ENCODE results near the gene MYO9A. TPM values are rescaled to one million over a fixed set of nuclear protein-coding genes. Genes with fewer than 3 reads are reported as not detected.
"Not testable (repeated sequence)": the region's sequence is repeated elsewhere in the genome, so short reads cannot be mapped to it uniquely, and the experiment has no call there.

The MYO9A gene
- total RNA-seq, 1 donor from 2014 or later, result 44.9 TPM

DNA sequence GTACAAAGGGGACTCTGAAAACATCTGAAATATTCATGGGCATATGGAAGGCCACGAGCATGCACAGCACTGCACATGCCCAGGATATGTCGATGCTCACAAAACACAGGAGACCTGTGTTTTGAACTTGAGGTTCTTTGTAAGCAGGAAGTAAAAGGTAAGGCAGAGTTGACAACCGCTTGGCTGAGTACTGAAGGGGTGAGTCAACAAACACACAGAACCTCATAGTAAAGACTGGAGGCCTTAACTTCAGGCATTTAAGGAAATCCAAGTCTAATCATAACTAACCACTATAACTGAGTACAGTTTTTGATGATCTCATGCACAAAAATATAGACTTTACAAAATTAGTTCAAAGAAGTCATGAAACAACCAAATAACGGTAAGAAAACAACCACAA lies 80.6 kb downstream of the MYO9A start:
- no peak for DNase-seq

DNA sequence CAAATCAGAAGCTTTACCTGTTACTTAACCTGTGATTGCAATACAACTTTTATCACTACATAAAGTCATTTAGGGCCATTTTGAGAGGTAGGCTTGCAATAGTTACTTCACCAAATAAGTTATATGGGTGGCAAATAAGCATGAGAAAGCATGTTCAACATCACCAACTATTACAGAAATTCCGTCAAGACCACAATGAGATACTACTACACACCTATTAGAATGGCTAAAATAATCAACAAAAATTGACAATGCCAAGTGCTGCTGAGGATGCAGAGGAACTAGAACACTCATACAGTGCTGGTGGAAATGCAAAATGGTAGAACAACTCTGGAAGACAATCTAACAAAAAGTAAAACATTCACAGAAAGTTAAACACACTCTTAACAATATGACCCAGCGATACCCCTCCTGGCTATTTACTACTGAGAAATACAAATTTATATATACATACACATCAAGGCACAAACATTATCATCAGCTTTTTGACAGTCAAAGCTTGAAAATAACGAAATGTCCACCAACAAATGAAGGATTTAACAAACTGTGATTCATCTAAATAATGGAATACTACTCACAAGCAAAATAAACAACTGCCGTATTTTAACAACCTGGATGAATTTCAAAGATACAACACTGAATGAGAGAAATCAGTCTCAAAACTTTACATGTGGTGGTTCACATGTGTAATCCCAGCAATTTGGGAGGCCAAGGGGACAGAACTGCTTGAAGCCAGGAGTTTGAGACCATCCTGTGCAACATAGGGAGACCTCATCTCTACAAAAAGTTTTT lies 82.9 kb downstream of the MYO9A start:
- no peak for DNase-seq

DNA sequence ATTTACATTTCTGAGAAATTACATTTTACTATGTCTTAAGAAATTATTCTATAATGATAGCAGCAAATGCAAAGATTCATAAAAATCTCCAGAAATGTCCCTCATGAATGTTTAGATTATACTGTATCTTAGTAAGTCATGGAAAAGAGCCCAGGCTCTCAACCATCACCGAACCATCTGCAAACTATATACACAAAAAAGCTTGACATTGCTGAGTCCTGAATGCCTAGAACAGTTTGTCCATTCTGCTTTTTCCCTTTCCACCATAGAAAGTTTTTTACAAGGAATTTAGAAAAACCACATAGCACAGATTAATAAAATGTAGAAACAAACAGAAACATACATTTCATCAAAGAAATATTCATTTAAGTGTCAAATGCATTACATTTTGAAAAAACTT lies 83.6 kb downstream of the MYO9A start:
- no peak for DNase-seq

DNA sequence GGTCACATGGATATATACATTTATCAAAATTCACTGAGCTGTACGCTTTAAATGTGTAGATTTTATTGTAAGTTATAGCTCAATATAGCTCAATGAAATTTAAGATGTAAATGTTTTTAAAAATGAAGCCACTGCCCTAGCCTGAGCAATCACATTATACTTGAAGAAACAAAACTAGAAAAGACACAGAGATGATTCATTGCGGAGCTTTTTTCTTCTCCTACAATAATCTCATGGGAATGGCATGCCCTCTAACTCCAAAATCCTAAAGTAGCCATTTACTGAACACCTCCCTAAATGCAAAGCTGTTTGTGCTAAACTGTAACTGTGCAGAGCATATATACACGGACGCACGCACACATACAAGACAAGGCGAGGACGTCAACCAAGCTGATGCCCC lies 84.2 kb downstream of the MYO9A start:
- DNase-seq, result no peak

DNA sequence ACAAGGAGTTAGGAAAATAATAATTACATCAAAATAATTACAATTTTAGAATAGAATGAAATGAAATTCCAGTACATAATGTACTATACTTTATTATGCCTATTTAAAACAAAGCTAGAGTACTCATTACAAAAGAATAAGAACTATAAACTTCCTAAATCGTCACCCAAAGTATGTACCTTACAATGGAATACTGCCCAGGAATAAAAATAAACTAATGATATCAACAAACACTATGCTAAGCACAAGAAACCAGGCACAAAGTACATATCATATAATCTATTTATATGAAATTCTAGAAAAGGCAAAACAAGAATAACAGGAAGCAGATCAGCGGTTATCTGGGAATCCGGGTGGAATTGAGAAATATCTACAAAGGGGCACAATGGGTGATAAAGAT lies 84.7 kb downstream of the MYO9A start:
- peak; percentile 1 for DNase-seq

DNA sequence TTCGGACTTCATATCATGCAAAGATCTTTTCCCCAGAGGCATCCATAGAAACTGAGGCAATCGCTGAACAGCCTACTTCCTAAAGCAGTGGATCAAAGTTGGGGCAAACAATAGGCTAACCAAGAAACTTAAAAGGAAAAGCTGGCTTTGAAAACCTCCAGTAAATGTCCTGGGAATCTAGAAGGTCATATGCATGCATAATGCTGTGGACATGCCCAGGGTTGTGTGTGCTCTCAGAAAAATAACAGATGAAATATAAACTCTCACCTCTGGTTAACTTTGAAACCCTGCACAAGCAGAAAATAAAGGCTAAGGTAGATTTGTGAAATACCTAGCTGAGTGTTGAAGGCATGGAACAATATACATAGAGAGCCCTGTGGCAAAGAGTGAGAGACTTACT lies 96.3 kb downstream of the MYO9A start:
- DNase-seq, result no peak

DNA sequence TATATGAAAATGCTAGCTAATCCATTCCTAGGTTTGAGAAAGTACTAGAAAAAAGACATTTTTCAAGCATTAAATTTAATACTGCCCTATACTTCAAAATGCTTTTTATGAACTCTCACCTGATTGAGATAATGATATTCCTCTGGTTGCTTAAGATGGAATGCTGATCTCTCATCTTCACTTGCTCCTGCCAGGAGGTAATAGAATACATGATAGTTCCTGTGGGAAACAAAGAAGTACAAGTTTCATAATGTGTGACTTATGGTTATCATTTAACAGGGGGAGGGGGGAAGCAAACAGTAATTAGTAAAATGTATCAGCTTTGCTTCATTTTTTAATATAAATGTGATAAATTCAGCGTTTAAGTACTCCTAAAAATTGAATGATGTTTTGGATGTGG lies 97.2 kb downstream of the MYO9A start:
- no peak for DNase-seq

DNA sequence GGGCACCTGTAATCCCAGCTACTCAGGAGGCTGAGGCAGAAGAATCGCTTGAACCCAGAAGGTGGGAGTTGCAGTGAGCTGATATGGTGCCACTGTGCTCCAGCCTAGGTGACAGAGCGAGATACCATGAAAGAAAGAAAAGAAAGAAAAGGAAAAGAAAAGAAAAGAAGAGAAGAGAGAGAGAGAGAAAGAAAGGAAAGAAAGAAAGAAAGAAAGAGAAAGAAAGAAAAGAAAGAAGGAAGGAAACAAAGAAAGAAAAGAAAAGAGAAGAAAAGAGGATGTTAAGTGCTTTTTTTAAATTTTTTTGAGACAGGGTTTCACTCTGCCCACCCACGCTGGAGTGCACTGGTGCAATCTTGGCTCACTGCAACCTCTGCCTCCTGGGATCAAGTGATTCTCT lies 103.4 kb downstream of the MYO9A start:
- DNase-seq, result not testable (repeated sequence)

DNA sequence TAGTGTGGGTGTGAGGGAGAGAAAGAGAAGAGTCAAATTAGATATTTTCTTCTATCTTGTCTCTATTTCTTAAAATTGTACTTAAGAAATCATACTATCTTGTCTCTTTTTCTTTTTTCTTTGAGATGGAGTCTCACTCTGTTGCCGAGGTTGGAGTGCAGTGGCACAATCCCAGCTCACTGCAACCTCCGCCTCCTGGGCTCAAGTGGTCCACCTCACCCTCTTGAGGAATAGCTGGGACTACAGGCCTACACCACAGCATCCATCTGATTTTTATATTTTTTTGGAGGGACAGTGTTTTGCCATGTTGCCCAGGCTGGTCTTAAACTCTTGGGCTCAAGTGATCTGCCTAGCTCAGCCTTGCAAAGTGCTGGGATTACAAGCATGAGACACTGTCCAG lies 104.2 kb downstream of the MYO9A start:
- DNase-seq, result no peak

DNA sequence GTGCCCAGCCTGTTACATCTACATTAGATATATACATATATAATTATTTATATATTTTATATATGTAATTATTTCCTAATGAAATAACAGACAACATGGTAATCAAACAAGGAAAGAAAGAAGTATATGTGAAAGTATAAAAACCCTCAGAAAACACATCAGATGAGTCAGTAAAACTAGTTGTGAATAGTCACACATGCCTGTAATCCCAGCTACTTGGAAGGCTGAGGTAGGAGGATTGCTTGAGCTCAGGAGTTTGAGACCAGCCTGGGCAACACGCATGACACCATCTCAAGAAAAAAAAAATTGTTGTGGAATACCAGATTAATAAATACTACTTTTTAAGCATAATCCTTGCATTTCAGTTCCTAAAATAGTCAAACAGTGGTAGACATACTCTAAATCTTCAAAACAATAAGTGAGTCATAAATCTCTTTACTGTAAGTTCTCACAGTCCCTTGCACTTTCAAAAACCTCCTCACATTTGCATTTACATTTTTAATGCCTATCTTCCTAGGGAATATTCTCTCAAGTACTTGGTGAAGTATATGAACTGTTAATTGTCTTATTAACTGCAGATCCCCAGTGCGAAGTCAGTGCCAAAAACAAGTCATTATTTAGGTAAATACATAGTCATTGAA lies 106.5 kb downstream of the MYO9A start:
- no peak for DNase-seq

DNA sequence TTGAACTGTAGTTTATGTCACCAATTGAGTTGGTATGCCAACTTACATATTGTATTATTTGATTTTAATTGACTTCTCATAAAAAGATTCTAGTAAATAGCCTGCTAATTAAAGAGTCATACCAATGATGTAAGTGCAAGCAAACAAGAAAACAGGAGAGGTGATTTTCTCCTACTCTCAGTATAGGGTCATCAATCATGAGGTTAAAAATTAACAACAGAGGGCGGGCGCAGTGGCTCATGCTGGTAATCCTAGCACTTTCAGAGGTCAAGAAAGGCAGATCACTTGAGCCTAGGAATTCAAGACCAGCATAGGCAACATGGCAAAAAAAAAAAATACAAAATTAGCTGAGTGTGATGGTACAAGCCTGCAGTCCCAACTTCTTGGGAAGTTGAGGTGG lies 108.7 kb downstream of the MYO9A start:
- DNase-seq, result no peak

DNA sequence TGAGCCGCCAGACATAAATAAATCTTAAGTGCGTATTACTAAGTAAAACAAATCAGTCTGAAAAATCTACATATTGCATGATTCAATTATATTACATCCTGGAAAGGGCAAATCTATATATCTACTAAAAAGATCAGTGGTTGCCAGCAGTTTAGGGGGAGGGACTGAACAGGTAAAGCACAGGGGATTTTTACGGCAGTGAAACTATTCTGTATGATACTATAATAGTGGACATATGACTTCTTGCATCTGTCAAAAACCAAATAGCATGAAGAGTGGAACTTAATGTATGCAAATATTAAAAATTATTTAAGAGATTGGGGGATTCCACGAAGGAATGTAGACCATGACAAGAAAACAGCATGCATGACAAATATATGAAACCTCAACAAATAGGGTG lies 111.6 kb downstream of the MYO9A start:
- DNase-seq, result no peak

DNA sequence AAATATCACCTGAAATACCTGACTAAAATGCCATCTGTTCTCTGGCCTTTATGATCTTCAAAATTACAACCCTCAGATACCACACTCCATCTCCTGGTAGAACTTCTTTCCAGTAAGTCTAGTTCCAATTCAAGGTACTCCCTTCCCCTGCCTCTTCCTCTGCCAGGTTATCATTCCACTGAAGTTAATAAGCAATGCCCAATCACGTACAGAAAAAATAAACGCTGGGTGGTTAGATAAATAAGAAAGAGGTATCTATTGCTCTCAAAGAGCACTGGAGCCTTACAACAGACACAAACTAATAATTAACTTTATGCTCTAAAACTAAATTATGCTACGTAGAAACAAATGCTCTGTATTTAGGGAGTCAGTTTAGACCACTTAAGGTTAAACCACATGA lies 112.5 kb downstream of the MYO9A start:
- no peak for DNase-seq

DNA sequence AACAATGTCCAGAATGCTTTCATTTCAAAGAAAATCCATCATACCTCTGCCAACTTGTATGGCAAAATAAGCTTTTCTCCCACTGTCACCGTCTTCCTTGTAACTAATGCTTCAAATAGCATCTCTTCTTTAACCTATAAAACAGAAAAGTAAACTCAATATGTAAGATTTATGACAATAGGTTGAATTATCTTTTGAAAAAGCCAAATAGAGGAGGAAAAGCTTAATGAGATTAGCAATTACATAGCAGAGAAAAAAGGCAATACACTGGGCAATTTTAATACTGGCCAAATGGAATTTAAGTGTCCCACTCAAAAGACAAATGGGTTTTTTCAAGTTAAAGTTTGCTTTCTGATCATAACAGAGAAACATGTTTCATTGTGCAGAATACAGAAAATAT lies 118.1 kb downstream of the MYO9A start:
- no peak for DNase-seq

DNA sequence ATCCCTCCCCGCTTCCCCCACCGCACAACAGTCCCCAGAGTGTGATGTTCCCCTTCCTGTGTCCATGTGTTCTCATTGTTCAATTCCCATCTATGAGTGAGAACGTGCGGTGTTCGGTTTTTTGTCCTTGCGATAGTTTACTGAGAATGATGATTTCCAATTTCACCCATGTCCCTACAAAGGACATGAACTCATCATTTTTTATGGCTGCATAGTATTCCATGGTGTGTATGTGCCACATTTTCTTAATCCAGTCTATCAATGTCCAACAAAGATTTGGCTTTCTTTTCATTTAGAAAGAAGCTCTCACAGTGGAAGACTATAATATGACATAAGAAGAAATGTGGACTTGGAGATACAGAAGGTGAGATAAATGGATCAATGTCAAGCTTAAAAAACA lies 119.2 kb downstream of the MYO9A start:
- DNase-seq, result not testable (repeated sequence)

DNA sequence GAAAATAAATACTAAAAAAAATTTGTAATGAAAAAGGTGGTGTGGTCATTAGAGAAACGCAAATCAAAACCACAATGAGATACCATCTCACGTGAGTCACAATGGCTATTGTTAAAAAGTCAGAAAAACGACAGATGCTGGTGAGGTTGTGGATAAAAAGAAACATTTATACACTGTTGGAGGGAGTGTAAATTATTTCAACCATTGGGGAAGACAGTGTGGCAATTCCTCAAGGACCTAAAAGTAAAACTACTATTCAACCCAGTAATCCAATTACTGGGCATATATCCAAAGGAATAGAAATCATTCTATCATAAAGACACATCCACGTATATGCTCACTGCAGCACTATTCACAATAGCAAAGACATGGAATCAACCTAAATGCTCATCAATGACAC lies 120.3 kb downstream of the MYO9A start:
- DNase-seq, result peak; percentile 16

DNA sequence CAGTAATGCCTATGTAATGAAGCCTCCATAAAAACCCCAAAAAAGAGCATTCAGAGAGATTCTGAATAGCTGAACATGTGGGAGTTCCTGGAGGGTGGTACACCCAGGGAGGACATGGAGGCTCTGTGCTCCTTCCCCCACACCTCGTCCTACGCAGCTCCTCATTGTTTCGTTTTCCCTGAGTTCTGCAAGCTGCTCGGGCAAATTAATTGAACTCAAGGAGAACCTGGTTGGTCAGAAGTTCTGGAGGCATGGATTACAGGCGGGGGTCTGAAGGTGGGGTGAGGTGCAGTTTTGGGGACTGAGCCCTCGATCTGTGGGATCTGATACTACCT lies 142.2 kb downstream of the MYO9A start:
- DNase-seq, result no peak

DNA sequence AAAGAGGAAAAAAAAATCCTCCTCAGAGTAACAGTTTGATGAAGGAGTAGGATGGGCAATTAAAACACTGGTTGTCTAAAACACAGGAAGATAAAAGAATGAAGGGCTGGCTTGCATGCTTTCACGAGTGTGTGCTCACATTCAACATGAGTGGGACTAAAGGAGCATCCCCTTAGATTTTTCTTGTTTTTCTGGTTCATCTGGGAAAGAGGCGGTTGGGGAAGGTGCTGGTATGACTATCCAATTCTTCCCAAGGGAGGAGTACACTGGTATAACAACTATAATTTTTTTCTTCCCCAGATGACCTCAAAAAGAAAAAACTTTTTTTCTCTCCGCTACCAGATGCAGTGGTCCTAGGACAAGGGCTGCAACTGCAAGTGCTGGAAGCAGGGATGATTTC lies 143.7 kb downstream of the MYO9A start:
- DNase-seq, result no peak

DNA sequence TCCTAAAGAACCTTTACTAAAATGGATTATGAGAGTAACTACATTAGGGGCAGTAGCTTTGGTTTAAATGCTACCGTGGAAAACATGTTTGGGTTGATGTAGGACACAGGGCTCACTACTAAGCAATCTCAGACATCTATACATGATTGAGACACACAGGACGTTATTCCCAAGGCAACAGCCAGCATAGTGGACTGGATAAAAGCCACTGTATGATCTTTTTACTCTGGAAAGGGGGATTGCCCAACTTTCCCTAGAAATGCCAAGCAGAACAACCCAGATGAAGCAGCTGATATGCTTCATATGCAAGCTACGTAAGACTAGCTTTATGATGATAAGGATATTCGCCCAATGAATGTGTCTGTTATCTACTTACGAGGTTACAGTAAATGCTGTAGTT lies 144.6 kb downstream of the MYO9A start:
- no peak for DNase-seq

DNA sequence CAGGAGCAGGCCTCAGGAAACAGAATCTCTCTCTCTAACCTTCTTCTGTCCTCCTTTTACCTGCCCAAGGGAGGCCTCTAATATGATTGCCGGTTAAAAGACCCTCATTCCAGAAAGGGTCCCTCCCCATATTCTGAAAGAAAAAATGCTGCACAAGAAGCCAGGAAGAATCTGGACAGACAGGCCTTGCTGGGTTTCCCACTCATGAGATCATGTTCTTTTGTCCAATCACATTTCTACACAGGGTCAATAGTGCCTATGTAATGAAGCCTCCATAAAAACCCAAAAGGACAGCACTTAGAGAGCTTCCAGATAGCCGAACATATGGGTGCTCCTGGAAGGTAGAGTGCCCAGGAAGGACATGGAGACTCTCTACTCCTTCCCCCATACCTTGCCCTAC lies 146.0 kb downstream of the MYO9A start:
- DNase-seq, result no peak

DNA sequence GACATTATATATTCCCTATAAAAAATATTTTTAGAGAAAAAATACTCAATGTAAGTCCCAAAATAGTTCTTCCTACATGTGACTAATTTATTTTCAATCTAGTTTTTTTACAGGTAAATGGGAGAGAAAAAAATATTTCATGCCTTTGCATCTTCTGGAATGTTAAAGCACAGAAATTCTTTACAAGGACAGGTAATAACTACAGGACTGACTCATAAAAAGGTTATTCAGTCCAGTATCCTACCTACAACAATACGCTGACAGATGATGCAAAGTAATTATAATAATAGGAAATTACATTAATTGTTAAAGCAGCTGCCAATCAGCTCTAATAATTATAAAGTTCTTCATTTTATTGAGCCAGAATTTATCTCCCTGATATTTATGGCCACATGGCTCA lies 147.5 kb downstream of the MYO9A start:
- no peak for DNase-seq

DNA sequence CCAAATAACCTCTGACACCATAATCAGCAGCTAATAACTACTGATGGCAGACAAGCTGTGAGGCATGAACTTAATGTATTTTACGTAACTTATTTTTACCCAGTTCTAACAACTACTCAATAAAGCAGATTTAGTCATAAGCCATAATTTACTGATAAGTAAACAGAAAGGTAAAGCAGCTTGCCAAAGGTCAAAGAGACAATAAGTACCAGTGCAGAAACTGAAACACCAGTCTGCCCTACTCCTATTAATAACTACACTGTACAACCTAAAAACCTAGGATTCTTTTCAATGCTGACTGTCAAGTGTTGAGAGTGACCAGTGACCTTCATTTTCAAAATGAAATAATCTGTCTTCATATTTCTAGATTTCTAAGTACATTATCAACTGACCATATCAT lies 155.4 kb downstream of the MYO9A start:
- DNase-seq, result peak; percentile 3

DNA sequence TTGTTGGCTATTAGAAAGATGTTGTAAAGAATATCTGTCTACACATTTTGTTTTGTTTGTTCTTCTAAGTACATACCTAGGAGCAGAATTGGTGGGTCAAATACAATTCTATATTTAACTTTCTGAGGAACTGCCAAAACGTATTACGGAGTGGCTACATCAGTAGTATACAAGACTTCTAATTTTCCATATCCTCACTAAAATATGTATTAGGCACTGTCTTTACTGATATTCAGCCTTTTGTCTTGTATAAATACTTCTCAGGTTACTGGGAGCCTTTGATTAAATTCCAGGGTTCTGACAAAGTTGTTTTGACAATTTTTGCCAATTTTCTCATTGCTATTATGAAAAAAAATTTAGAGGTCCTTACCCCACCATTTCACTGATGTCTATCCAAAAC lies 160.9 kb downstream of the MYO9A start:
- no peak for DNase-seq

DNA sequence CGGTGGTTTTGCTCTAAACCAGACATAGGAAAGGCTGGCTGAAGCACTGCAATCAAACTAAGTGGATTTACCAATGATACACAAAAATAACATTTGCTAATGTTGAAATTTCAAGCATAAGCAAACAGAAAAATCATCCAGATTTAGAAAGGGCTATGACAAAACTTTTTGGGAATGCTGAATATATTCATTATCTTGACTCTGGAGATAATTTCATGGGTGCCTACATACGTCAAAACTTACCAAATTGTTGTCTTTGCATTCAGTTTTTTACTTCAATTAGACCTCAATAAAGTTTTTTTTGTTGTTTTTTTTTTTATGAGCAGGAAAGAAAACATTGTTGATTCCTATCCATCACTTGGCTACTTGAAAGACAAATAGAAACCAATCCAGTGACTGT lies 166.8 kb downstream of the MYO9A start:
- no peak for DNase-seq

DNA sequence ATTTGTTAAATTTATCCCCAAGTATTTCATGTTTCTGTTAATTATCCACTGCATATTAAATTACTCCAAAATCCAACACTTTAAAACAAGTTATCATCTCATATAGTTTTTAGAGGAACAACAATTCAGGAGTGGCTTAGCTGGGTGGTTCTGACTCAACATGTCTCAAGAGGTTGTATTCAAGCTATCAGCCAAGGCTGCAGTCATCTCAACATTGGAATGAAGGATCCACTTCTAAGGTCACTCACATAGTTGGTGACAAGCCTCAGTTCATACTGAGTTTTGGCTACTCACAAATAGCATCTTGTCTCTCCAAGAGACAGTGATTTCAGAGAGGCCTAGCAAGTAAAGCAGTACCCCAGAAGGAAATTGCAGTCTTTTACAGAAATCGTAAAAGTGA lies 172.9 kb downstream of the MYO9A start:
- no peak for DNase-seq
